Measurements from ENCODE around the gene SNX30.

SNX30 gene

GRCh38 chr9:112760821-112761220, 10.3 kb downstream of the SNX30 start:
- Histone ChIP-seq H3K27ac (no peak overlapping the region), H3K9me3 (ENCODE audit: control insufficient read depth, low read length) (no peaks in the 10 kb centered on the region), H3K36me3 (ENCODE audit: control insufficient read depth, insufficient read depth, low read length) (no peaks in the 10 kb centered on the region), H3K79me2 (peaks cover 25% of the 10 kb centered on the region), H3K9ac (no peak overlapping the region), H2AFZ (no peak overlapping the region), H3K4me1 (no peaks in the 10 kb centered on the region), H3K4me2 (ENCODE audit: low read length) (no peak overlapping the region), H3K27me3 (ENCODE audit: control insufficient read depth, insufficient read depth, low read length) (no peaks in the 10 kb centered on the region), H3K4me3 (ENCODE audit: low read depth, low read length) (no peak overlapping the region)
- no peak for TF ChIP-seq CTCF (IDR thresholded peaks at IDR 0.05)

- TF ChIP-seq CTCF (IDR thresholded peaks at IDR 0.05) = no peak
- H3K4me3 ChIP-seq (ENCODE audit: low read depth, low read length) = no peak overlapping the region
- H3K9me3 ChIP-seq (ENCODE audit: control insufficient read depth, low read length) = no peaks in the 10 kb centered on the region
- no peaks in the 10 kb centered on the region for H3K36me3 ChIP-seq (ENCODE audit: control insufficient read depth, insufficient read depth, low read length)
- H3K27me3 ChIP-seq (ENCODE audit: control insufficient read depth, insufficient read depth, low read length) = no peaks in the 10 kb centered on the region
- H3K27ac ChIP-seq = no peak overlapping the region
- H3K4me1 ChIP-seq = no peaks in the 10 kb centered on the region
- peaks cover 25% of the 10 kb centered on the region for H3K79me2 ChIP-seq
- H3K4me2 ChIP-seq (ENCODE audit: low read length) = no peak overlapping the region
- no peak overlapping the region for H3K9ac ChIP-seq
- H2AFZ ChIP-seq = no peak overlapping the region
These were observed 11.5 kb downstream of the SNX30 start for GRCh38 chr9:112761912-112762655.

DNA sequence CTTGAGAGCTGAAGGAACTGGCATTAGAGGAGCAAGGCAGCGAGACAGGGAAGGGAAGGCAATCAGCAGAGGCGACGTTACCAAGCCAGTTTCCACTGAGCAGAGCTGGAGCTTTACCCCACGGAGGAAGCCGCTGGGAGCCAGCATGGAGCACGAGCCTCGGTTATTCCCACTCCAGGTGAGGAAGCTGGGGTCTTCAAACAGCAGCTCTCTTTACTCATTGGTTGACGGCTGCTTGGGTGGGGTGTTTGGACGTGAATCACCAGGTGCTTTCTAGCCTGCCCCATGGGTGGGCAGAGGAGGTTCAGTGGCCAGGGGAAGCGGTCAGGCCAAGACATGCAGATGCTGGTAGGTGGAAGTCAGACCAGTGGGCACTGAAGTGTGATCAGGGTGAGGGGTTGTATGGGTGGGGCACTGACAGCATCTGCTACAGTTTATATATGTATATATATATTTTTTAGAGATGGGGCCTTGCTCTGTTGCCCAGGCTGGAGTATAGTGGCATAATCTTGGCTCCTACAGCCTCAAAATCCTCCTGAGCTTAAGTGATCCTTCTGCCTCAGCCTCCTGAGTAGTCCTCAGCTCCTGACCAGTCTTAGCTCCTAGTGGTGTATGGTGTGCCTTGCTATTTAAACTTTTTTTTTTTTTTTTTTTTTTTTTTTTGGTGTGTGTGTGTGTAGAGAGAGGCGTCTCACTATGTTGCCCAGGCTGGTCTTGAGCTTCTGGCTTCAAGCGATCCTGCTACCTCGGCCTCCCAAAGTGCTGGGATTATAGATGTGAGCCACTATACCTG, 12.4 kb downstream of the SNX30 start:
- TF ChIP-seq CTCF (IDR thresholded peaks at IDR 0.05) = no peak
- no peak overlapping the region for H3K9ac ChIP-seq
- H2AFZ ChIP-seq = no peak overlapping the region
- H3K79me2 ChIP-seq = peaks cover 22% of the 10 kb centered on the region
- no peaks in the 10 kb centered on the region for H3K4me1 ChIP-seq
- H3K27me3 ChIP-seq (ENCODE audit: control insufficient read depth, insufficient read depth, low read length) = no peaks in the 10 kb centered on the region
- no peaks in the 10 kb centered on the region for H3K9me3 ChIP-seq (ENCODE audit: control insufficient read depth, low read length)
- no peak overlapping the region for H3K4me3 ChIP-seq (ENCODE audit: low read depth, low read length)
- no peaks in the 10 kb centered on the region for H3K36me3 ChIP-seq (ENCODE audit: control insufficient read depth, insufficient read depth, low read length)
- no peak overlapping the region for H3K27ac ChIP-seq
- no peak overlapping the region for H3K4me2 ChIP-seq (ENCODE audit: low read length)

DNA sequence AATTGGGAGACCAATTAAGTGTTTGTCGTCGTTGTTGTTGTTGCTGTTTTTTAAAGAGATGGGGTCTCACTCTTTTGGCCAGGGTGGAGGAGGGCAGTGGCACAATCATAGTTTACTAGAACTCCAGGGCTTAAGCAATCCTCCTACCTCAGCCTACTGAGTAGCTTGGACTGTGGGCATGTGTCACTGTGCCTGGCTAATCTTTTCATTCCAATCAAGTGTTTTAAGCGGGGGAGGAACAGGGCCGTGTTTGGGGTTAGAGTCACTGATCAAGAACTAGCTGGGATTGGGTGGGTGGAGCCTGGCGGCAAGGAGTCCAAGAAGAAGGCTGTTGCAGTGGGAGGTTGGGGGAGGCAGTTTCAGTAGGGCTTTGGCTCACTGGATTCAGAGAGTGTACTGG, 13.8 kb downstream of the SNX30 start:
- H3K4me3 ChIP-seq (ENCODE audit: low read depth, low read length) = no peak overlapping the region
- H3K9ac ChIP-seq = no peak overlapping the region
- H2AFZ ChIP-seq = no peak overlapping the region
- no peak overlapping the region for H3K4me2 ChIP-seq (ENCODE audit: low read length)
- no peaks in the 10 kb centered on the region for H3K36me3 ChIP-seq (ENCODE audit: control insufficient read depth, insufficient read depth, low read length)
- no peak overlapping the region for H3K27ac ChIP-seq
- no peaks in the 10 kb centered on the region for H3K27me3 ChIP-seq (ENCODE audit: control insufficient read depth, insufficient read depth, low read length)
- peaks cover 14% of the 10 kb centered on the region for H3K79me2 ChIP-seq
- no peak for TF ChIP-seq CTCF (IDR thresholded peaks at IDR 0.05)
- no peaks in the 10 kb centered on the region for H3K4me1 ChIP-seq
- no peaks in the 10 kb centered on the region for H3K9me3 ChIP-seq (ENCODE audit: control insufficient read depth, low read length)
